GM18498 (cell line): Measurements from ENCODE around the gene MBTD1.
"Not testable (repeated sequence)": the region's sequence is repeated elsewhere in the genome, so short reads cannot be mapped to it uniquely, and the experiment has no call there.

ENCODE experiments used
- ATAC-seq: cut with Tn5 transposase; IDR thresholded peaks from one replicate; pipeline ENCODE4 v1.9.1; 2021; ENCODE audit warnings: mild to moderate bottlenecking, moderate library complexity; ENCODE audit not compliant: unreplicated experiment

MBTD1 gene

DNA sequence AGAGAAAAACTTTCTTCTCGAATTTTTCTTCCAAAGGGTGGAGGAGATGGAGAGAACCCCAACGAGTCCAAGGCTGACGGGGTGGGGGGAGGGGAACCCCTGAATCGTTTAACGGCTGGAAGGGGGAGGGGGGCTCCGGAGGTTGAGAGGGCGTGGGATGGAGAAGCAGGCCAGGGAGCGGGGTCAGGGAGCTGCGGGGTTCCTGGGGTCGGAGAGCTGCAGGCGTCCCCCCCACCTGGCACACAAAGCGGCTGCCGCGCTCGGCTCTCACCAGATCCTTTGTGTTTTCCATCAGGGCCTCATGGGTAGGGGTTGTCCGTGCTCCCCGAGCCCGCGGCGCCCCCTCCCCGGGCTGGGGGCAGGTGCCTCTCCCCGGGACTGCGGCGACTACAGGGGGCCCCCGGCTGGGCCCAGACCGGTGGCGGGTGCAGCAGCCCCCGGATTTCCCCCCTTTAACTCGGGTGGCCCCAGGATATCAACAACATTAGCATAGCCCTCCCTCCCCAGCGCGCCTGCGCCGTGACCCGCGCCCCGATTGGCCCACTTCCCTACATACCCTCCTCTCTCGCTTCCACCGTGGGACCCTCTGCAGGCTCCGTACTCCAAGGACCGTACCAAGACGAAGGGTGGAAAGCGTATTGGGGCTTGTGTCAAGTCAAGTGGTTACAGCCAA, at the start of gene MBTD1:
MBTD1 (minus strand) TSS at position 486 of the 673 bp plus-strand sequence. CDS start 34,888 bp downstream, outside the sequence.
- peak; percentile 78 for ATAC-seq

DNA sequence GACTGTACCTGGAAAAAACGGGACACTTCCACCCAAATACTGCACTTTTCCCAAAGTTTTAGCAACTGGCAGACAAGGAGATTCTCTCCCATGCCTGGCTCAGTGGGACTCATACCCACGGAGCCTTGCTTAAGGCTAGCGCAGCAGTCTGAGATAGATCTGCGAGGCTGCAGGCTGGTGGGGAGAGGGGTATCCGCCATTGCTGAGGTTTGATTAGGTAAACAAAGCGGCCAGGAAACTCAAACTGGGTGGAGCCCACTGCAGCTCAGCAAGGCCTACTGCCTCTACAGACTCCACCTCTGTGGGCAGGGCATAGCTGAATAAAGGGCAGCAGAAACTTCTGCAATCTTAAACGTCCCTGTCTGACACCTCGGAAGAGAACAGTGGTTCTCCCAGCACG, 45.3 kb upstream of the MBTD1 start:
- no peak for ATAC-seq

DNA sequence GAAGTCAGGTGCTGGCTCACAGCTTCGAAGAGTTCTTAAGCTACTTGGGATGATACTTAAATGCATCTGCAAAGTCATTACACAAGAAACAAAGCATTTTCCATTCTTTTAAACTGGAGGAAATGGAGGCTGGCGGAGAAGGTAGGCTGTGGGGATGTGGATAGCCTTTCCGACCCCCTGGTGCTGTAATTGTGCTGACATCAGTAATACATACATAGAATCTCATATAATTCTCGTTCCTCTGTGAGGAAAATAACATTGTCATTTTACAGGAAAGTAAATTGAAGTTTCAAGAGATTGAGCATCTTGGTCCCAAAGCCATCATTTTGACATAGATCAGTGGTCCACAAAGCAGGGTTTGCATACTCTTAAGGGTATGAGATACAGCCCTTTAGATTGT, 40.0 kb upstream of the MBTD1 start:
- ATAC-seq = no peak

DNA sequence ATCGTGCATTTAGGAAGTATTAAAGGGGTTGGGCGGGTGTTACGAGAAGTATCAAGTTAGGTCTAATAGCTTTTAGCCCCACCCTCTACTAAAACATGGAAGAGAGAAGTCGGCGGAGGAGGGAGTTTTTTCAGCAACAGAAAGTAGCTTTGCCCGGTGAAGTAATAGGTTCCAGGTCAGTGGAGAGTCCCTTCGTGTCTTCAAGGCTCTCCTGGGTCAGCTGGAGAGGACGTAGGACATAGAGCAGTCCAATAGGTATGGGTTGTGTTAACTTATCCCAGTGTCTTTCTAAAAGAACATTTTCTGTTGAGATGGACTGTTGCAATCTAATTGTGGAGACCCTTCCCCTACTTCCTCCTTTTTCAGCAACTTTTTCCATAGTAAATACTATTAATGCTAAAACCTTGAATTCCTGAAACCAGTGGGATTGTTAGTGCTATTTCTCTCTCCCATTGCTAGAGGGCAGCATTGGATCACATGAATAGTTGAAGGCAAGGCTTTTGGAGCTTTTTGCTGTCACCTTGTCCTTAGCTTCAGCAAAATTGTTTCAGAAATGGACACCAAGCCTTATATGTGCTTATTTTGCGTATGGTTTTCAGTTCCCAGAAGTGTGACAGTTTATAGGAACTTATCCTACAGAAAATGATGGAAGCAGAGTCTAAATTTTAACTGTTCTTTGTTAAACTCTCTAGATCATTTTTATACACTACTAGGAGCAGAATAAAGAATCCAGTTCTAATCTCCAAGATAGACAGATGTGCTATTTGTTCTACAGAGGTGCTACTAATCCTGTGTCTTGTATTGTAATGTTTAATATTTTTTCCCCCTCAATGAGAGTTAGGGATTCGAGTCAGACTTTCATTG, 38.9 kb upstream of the MBTD1 start:
- ATAC-seq = no peak

DNA sequence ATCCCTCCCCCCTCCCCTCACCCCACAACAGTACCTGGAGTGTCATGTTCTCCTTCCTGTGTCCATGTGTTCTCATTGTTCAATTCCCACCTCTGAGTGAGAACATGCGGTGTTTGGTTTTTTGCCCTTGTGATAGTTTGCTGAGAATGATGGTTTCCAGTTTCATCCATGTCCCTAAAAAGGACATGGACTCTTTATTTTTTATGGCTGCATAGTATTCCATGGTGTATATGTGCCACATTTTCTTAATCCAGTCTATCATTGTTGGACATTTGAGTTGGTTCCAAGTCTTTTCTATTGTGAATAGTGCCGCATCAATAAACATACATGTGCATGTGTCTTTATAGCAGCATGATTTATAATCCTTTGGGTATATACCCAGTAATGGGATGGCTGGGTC, 34.5 kb upstream of the MBTD1 start:
- ATAC-seq = not testable (repeated sequence)

DNA sequence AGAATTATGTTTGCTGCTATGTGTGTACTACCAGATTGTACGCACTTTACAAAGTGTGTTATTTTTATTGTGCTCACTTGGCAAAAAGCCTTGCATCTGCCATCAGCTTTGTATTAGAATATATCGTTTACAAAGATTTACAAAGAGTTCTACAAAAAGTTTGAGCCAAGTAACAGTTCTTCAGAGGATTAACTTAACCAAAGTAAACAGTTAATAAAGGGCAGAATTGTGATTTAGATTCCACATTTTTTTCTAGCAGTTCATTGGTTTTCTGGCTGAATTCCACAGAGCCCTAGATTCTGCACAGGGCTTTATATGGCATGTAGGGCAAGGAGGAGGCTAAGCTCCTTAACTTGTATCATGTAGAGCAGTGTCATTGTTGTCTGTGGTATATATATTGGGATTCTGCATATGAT, 29.9 kb upstream of the MBTD1 start:
- ATAC-seq = no peak

DNA sequence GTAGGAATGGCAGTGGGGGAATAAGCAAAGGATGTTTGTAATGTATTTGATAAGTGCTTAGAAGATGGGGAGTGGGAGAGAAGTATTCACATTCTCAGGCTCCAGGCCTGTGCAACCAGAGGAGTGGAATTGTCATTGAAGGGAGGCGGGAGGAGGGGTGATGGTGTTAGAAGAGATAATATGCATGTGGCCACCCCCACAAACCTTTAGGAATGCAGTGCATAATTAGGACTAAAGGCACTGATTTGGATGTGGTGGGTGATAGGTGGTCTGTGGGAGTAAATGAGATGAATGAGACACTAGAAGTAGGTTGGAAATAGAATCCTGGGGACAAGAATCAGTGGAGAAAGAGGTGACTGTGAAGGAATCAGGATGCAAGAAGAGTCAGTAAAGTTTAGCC, 27.6 kb upstream of the MBTD1 start:
- ATAC-seq = no peak

DNA sequence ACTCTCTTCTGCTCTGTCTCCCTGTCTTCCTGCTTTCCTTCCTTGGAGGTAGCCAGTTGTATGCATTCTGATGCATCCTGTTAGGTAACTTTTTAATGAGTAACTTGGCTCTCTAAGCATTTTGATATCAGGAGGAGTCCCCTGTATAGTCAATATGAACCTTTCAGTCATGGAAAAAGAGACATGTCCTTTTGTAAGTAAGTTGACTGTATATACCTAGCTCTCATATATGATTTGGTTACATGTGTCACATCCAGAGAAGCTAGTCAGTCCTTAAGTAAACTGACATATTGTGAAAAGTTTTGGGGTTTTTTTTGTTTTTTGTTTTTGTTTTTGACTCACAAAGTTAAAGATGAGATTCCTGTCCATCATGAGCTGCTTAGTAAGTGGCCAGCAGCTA, 19.3 kb upstream of the MBTD1 start:
- no peak for ATAC-seq

DNA sequence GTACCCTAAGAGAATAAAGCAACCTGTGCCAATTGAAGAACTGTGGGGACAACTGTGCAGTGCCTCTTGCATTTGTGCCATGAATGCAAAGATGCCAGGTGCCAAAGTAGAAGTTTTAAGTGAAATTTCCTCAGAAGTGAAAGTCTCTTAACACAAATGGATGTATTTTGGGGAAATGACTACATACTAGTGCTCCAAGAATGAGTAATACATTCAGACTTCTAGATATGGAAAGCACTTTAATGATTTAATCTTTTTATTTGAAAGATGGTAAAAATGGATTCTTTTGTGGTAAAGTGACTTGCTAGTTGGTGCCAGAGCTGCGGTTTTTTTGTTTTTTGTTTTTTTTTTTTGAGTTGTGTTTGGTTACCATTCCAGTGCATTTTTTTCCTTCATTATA, 15.5 kb upstream of the MBTD1 start:
- no peak for ATAC-seq

DNA sequence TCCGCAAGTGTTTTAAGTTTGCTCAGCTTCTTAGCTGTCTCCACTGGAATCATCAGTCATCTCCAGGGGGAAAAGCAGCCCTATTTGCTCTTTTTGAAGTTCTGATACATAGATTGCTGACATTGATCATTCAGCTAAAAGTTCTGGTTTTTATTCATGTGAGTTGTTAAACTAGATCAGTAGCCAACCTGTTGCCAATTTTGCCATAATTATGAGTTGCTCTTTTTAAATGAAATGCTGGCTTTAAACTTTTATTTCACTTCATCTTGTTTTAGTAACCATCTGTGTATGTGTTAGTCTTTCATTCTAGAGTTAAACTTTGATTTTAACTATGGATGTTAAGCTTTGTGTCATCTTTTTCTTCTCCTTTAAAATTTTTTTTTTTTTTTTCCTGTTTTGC, 13.0 kb upstream of the MBTD1 start:
- no peak for ATAC-seq

DNA sequence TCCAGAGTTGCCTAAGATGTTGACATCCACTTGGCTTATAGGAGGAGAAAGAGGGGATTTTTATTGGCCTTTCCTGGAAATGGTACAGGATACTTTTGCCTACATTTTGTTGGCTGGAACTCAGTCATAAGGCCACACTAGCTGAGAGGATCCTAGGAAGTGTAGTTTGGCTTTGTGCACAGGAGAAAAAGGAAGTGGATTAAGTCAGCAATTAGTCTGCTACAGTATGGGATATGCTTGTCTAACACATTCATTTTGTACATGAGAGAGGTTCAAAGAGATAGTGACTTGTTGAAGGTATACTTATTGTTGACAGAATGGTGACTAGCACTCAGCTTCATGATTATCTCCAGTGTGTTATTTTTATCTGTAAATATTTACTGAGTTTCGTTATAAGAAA, 10.8 kb upstream of the MBTD1 start:
- no peak for ATAC-seq

DNA sequence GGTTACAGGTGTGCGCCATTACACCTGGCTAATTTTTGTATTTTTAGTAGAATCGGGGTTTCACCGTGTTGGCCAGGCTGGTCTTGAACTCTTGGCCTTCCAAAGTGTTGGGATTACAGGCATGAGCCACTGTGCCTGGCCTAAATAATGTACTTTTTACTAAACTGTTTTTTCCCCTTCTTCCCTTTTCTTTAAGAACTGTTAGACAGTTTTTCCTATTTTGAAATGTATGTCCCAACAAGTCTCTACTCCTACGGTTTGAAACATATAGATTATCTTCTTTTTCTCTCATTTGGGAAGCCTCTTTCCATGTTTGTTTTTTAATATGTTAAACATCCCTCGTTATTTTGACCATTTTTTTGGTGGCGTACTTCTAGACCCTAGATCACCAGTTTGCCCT, 10.1 kb upstream of the MBTD1 start:
- no peak for ATAC-seq

DNA sequence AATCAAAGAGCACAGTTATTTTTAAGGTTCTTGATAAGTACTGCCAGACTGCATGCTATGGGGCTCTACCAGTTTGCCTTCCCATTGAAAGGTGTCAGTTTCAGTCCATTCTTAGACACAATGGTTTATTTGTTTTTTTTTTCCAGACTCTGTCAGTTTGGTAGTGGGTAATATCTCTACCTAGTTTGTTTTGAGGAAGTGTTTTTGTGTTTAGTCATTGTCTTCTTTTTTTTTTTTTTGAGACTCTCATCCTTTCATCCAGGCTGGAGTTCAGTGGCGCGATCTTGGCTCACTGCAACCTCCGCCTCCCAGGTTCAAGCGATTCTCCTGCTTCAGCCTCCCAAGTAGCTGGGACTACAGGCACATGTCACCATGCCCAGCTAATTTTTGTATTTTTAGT, 4.6 kb upstream of the MBTD1 start:
- ATAC-seq = not testable (repeated sequence)

DNA sequence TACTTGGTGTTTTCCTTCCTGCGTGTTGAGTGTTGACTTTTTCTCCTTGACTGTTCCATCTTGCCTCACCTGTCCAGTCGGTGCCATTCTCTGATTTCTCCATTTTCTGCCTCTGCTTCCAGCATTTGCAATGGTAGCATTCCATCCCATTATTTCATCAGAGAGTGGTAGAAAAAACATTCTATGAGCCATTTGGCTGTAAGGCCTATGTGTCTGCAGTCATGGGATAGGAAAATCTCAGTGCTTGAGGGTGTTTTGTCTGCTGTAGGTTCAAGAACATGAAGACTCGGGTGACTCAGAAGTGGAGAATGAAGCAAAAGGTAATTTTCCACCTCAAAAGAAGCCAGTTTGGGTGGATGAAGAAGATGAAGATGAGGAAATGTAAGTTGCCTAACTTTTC, 3.2 kb upstream of the MBTD1 start:
- ATAC-seq = no peak

DNA sequence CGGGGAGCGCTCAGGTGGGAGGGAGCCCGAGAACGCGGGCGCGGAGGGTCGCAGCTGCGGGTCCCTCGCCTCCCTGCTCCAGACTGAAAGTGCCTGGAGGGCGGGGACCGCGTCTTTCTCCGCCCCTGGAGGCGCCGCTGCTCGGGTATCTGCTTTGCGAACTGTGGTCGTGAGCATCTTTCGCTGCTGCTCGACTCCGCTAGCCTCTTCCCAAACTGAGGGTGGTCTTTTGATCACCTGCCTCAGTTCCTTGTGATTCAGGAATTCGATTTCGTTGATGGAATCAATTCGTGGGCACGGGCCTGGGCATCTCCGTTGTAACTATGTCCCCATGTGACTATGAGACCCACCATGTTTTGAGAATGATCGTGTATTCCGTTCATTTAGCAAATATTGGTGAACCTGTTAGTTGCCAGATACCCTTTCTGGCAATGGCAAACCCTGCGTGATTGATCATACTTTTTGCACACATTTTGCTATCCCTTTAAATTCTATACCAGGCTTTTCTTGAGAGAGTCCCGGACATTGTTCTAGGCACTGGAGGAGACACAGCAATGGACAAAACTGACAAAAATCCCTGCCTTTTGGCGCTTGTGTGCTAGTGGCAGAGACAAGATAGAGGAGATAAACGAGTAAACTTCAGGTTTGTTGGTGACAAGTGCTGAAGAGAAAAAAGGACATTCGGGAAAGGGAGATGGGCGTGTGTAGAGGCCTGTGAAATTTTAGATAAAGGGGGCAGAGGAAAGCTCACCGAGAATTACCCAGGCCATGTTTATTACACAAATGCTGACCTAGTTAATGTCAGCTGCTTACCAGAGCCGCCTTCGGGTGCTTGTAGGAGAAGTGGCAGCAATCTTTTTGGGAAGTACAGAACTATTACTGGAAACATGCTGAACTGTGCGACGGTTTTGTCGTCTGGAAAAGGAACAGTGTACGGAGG, 1.4 kb upstream of the MBTD1 start:
- ATAC-seq = no peak

DNA sequence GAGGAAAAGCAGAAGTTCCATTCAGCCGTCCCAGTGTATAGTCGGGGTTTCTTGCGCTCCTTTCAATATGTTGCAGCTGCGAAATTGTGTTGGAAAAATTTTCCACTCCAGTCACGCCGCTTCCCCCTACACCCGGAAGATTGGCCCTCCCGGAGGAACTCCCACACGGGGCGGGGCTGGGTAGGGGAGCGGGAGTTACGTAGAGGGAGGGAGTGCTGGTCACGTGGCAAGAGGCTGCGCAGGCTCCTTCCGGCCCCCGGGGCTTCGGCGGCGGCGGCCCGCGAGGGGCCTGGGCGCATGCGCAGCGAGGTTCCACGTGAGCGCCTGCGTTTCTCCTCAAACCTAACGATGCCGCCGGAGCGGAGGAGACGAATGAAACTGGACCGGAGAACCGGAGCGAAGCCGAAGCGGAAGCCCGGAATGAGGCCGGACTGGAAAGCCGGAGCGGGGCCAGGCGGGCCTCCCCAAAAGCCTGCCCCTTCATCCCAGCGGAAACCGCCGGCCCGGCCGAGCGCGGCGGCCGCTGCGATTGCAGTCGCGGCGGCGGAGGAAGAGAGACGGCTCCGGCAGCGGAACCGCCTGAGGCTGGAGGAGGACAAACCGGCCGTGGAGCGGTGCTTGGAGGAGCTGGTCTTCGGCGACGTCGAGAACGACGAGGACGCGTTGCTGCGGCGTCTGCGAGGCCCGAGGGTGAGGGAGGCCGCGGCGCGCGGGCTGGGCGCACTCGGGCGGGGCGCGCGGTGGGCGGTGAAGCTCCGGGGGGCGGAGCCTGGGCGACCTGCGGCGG, 581 bp upstream of the MBTD1 start, which contains the start of gene UTP18:
UTP18 (plus strand) TSS at position 310 of the 787 bp plus-strand sequence; CDS start at position 349, 39 bp downstream.
- peak; percentile 80 for ATAC-seq

DNA sequence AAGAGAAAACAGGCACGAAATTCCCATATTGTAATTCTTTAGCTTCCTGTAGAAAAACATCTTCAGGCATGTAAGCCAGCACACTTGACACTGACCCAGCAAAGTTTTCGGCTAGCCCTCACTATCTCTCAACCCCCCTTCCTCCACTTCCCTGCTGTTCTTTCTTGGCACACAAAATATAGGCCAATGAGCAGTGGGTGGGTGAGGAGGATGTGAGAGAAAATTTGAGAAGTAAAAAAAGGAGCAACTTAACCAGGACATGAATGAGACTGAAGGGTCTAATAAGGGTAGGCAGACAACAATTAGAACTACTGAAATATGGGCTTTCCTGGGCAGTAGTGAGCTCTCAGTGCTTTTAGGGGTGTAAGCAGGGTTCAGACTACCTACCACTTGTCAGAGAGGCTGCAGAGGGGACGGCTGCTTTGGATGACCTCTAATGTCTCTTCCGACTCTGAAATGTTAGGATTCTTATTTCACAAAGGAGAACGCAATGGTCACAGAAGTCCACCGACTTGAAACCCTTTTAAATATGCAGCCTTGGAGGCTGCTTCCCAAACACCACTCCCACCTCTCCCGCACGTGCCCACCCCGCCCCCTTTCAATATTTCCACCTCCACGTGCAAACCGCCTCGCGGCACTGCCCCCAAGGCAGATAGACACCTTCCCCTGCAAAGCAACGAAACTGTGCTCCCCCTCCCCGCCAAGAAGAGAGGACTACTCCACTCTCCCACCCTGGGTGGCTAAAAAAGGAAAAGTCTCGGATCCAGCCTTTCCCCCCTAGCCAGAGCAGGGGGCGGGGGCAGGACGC, 889 bp downstream of the MBTD1 start:
- ATAC-seq = no peak

DNA sequence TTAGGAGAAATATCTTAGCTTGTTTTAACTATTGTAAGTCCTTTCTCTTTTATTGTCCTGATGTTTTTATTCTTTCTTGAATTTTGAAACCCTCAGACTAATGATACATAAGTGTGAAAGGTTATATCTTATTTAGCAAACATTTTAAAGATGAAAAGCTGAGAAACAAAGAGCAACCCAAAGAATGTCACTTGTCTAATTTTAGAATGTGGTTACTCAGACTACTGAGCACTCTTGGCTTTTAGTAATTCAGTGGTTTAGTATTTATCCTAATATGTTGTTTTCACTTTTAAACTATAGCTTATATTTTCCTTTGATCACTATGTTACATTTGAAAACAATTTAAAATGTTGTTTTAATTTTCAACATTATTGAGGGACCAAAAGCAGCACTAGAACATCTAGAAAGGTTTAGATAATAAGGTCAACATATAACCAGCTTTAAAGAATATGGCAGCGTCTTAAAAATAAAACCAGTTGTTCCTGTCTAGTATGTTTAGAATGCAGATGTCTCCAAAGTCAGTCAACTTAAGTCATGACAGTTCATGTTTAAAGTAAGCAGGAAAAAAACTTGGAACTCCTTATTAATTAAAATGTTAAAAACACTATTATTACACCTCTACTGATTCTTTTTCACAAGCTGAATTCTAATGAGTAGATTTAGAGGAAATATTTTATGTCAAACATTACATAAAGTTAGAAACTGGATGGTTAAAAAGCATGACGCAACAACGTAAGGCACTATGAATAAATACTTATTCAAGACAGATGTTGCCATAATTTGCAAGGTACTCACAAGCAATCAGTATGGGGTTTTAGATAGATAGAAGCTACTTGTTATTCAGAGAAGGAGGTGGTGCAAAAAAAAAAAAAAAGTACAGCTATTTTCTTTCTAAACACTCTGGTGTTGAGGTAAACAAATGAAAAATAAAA, 2.4 kb downstream of the MBTD1 start:
- no peak for ATAC-seq
